Adrenal gland (tissue), 12 donors: ENCODE results near the gene KLHL22. TPM values are rescaled to one million over a fixed set of nuclear protein-coding genes. Genes with fewer than 3 reads are reported as not detected.
A peak's percentile ranks its signal among the peaks of the same experiment; 100 is the strongest.

ENCODE experiments used
- DNase-seq, 7 donors: peaks; one replicate each; pipeline ENCODE4 v3.0.0-alpha.2; 2019 to 2020
- H3K27ac ChIP-seq, 5 donors: fragments of 200-600 bp; sonication (generic) in 4 of 5; 1 replicate in 3 of 5; 2 replicates in 2 of 5; pipeline versions ENCODE4 v1.5.1 to v1.8.0; 2016 to 2020; ENCODE audit warnings: mild to moderate bottlenecking in 1 of 5
- H3K27me3 ChIP-seq: fragments of 200-600 bp; 2 replicates; pipeline ENCODE4 v1.8.0; 2021
- H3K36me3 ChIP-seq, 2 donors: fragments of 200-600 bp; replicated peaks in 1 of 2; 1 replicate in 1 of 2; 2 replicates in 1 of 2; pipeline versions ENCODE4 v1.5.1 to v1.8.0; 2018 to 2022
- H3K4me1 ChIP-seq, 2 donors: fragments of 200-600 bp; replicated peaks in 1 of 2; 1 replicate in 1 of 2; 2 replicates in 1 of 2; pipeline versions ENCODE4 v1.5.1 to v1.8.0; 2018 to 2021
- H3K4me3 ChIP-seq, 4 donors: fragments of 200-600 bp; sonication (generic) in 3 of 4; one replicate each; pipeline ENCODE4 v1.5.1; 2016 to 2018
- H3K9me3 ChIP-seq, 3 donors: fragments of 200-600 bp; sonication (generic) in 1 of 3; replicated peaks in 1 of 3; 1 replicate in 2 of 3; 2 replicates in 1 of 3; pipeline versions ENCODE4 v1.5.1 to v1.8.0; 2016 to 2021
- CTCF ChIP-seq, 6 experiments: fragments of 450-650 bp in 4 of 6; fragments of 200-600 bp in 2 of 6; sonication (generic) in 1 of 6; IDR thresholded peaks; 1 replicate in 5 of 6; 2 replicates in 1 of 6; pipeline versions ENCODE4 v1.5.1 to v1.8.0; 2016 to 2021; ENCODE audit warnings: antibody characterized with exemption in 6 of 6, mild to moderate bottlenecking in 2 of 6, moderate library complexity in 1 of 6
- POLR2A ChIP-seq, 2 donors: fragments of 450-650 bp; IDR thresholded peaks; one replicate each; pipeline ENCODE4 v1.6.1; 2017; ENCODE audit warnings: antibody characterized with exemption in 2 of 2, mild to moderate bottlenecking in 2 of 2, moderate library complexity in 1 of 2
- WGBS, 4 donors: extraction: QIAGEN DNeasy Blood & Tissue Kit in 2 of 4; methylation state at CpG; one replicate each; pipeline versions ENCODE4 v1.1.5 to v1.1.7; 2013 to 2017; 5-methylcytosine and 5-hydroxymethylcytosine counted together
- intact Hi-C, 2 donors: fragments of 100-400 bp; cut with DNase I; formaldehyde crosslinking; loops; one replicate each; pipeline versions ENCODE4 v1.14.1 to v1.15.0; 2022 to 2023
- polyA plus RNA-seq, 3 donors: library from polyadenylated mRNA; stranded (reverse); fragments of 200-250 nt in 2 of 3; fragments of 350-450 nt in 1 of 3; fragmentation: Illumina TruSeq in 1 of 3; extraction: RNeasy Lipid Tissue Mini Kit (QIAGEN cat#74804) in 1 of 3; gene quantifications; one replicate each; pipeline ENCODE4 v1.2.3, GENCODE V29; 2013 to 2014
- total RNA-seq, 9 donors: library from RNA; depleted of rRNA in 4 of 9; stranded (reverse); fragments of >200 nt in 4 of 9; fragments of 120-200 nt in 1 of 9; fragmentation: NEBNext Ultra II Directional in 1 of 9; extraction: Animal tissue kit (Norgen Biotek cat#: 25700) in 1 of 9; gene quantifications; one replicate each; pipeline versions ENCODE4 v1.1.0 to v1.2.4, GENCODE V29; 2013 to 2023
- donor health status: healthy with polysubstance abuse.
- donor health status: Bipolar disorder and iron deficiency.
- donor health status: DM: yes; HTN: yes; CAD: no.
- donor health status: DM: no; HTN: no; CAD: no.
- donor health status: DM: no; HTN: no; CAD: no.
- donor health status: DM: yes; HTN: yes; CAD: no.

The KLHL22 gene
- total and polyA plus RNA-seq, 12 donors: 15.3 to 38.8 (median 27.6) TPM

GRCh38 chr22:20499769-20500168 lies 4.2 kb upstream of the KLHL22 start:
- no peak overlapping the region for H3K27ac ChIP-seq
- peaks cover 0 to 5% of the 10 kb centered on the region in 2 donors for H3K36me3 ChIP-seq
- no peak for DNase-seq
- H3K27me3 ChIP-seq: no peaks in the 10 kb centered on the region
- 91 to 97% (median 92%) methylated on average over 7 of the region's 7 CpGs for WGBS, 4 donors
- H3K4me3 ChIP-seq: no peak overlapping the region
- no peaks in the 10 kb centered on the region for H3K9me3 ChIP-seq
- intact Hi-C loops: no loop called here
- peaks cover 4 to 8% of the 10 kb centered on the region in 2 donors for H3K4me1 ChIP-seq
- TF ChIP-seq CTCF (IDR thresholded peaks at IDR 0.05): no peak
- no peak for TF ChIP-seq POLR2A (IDR thresholded peaks at IDR 0.05)

GRCh38 chr22:20498913-20499312 lies 3.3 kb upstream of the KLHL22 start:
- intact Hi-C loops: no loop called here
- Histone ChIP-seq H3K27me3 (no peaks in the 10 kb centered on the region), H3K27ac (no peak overlapping the region), H3K9me3 (no peaks in the 10 kb centered on the region), H3K4me3 (no peak overlapping the region), H3K36me3 (peaks cover 0 to 5% of the 10 kb centered on the region in 2 donors), H3K4me1 (peaks cover 4 to 13% of the 10 kb centered on the region in 2 donors)
- TF ChIP-seq POLR2A (IDR thresholded peaks at IDR 0.05): no peak
- no peak for TF ChIP-seq CTCF (IDR thresholded peaks at IDR 0.05)
- no peak for DNase-seq
- 61 to 86% (median 71%) methylated on average over 3 of the region's 3 CpGs for WGBS, 4 donors

- Histone ChIP-seq H3K4me1 (peaks cover 4 to 17% of the 10 kb centered on the region in 2 donors), H3K9me3 (no peaks in the 10 kb centered on the region), H3K36me3 (peaks cover 0 to 5% of the 10 kb centered on the region in 2 donors), H3K4me3 (no peak overlapping the region), H3K27ac (no peak overlapping the region), H3K27me3 (no peaks in the 10 kb centered on the region)
- 90 to 94% (median 94%) methylated on average over 3 of the region's 3 CpGs for WGBS, 4 donors
- TF ChIP-seq POLR2A (IDR thresholded peaks at IDR 0.05): no peak
- no peak for TF ChIP-seq CTCF (IDR thresholded peaks at IDR 0.05)
- intact Hi-C loops: no loop called here
- DNase-seq: no peak
Observed at GRCh38 chr22:20497426-20497825, 1.8 kb upstream of the KLHL22 start.

GRCh38 chr22:20495861-20496681 lies 476 bp upstream of the KLHL22 start:
- peak; percentile 89 to 93 (median 92) for DNase-seq
- Histone ChIP-seq H3K4me3 (peak overlapping the region in 2 of 4 donors; percentile 36 to 94), H3K36me3 (peaks cover 0 to 3% of the 10 kb centered on the region in 2 donors), H3K9me3 (no peaks in the 10 kb centered on the region), H3K4me1 (peaks cover 4 to 17% of the 10 kb centered on the region in 2 donors), H3K27ac (peak overlapping the region; percentile 19 to 97 (median 90)), H3K27me3 (no peaks in the 10 kb centered on the region)
- TF ChIP-seq POLR2A (IDR thresholded peaks at IDR 0.05) (peak; percentile 53 to 87), CTCF (IDR thresholded peaks at IDR 0.05) (peak; percentile 68 to 95 (median 90))
- intact Hi-C loops: loop anchor here in 1 of 2 donors (2.0 kb wide), 1 partner anchor 75 kb away; no protein-coding TSS in a partner anchor
- 0 to 1% (median 1%) methylated on average over 31 to 54 of the region's 54 CpGs for WGBS, 4 donors
